GM20000 (cell line): ENCODE results near the gene EVL.

Experiments used
- DNase-seq: peaks from one replicate; pipeline ENCODE4 v3.0.0; 2012; ENCODE audit warnings: low spot score
- TF ChIP-seq, protein P1 (sequence below): IDR thresholded peaks from 2 replicates; pipeline ENCODE4 v1.5.1; 2012; ENCODE audit warnings: mild to moderate bottlenecking, control low read depth; ENCODE audit errors: extremely low read depth, missing control alignments

Gene EVL

GRCh38 chr14:100033347-100034075, 31.7 kb upstream of the EVL start:
- TF ChIP-seq, protein P1, sequence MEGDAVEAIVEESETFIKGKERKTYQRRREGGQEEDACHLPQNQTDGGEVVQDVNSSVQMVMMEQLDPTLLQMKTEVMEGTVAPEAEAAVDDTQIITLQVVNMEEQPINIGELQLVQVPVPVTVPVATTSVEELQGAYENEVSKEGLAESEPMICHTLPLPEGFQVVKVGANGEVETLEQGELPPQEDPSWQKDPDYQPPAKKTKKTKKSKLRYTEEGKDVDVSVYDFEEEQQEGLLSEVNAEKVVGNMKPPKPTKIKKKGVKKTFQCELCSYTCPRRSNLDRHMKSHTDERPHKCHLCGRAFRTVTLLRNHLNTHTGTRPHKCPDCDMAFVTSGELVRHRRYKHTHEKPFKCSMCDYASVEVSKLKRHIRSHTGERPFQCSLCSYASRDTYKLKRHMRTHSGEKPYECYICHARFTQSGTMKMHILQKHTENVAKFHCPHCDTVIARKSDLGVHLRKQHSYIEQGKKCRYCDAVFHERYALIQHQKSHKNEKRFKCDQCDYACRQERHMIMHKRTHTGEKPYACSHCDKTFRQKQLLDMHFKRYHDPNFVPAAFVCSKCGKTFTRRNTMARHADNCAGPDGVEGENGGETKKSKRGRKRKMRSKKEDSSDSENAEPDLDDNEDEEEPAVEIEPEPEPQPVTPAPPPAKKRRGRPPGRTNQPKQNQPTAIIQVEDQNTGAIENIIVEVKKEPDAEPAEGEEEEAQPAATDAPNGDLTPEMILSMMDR, result no peak
- DNase-seq, result no peak

DNA sequence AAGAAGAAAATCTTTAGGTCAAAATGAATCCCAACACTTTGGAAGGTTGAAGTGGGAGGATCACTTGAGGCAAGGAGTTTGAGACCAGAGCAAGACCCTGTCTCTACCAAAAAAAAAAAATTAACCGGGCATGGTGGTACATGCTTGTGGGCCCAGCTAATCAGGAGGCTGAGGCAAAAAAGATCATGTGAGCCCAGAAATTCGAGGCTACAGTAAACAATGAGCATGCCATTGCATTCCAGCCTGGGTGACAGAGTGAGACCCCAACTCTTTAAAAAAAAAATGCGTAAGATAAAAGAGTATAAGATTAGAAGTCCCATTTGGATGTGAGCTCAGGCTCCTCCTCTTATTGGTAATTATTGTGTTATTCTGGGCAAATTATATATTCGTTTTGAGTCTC, 30.8 kb upstream of the EVL start:
- TF ChIP-seq, protein P1, result no peak
- DNase-seq, result no peak

GRCh38 chr14:100034961-100035500, 30.2 kb upstream of the EVL start:
- DNase-seq, result no peak
- TF ChIP-seq, protein P1, result no peak

GRCh38 chr14:100035700-100036099, 29.5 kb upstream of the EVL start:
- TF ChIP-seq, protein P1, result no peak
- DNase-seq, result no peak

DNA sequence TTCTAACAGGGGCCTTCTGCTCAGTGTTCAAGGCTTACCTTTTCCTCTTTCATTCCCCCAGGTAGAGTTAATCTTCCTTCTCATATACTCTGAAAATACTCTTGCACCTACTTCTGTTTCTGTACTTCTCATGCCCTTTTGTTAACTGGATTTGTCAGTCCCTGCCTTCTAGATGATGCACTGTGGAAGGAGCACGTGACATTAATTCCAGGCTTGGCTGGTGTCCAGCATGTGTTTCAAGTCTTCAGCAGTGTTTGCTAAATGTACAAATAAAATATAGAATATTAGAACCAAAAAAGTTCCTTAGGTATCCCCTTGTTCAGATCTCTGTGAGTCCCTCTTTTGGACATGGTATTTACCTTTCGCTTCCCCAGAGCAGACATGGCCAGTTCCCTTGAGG, 27.9 kb upstream of the EVL start:
- DNase-seq, result no peak
- TF ChIP-seq, protein P1, result no peak

GRCh38 chr14:100038065-100038464, 27.2 kb upstream of the EVL start:
- TF ChIP-seq, protein P1, result no peak
- DNase-seq, result no peak

DNA sequence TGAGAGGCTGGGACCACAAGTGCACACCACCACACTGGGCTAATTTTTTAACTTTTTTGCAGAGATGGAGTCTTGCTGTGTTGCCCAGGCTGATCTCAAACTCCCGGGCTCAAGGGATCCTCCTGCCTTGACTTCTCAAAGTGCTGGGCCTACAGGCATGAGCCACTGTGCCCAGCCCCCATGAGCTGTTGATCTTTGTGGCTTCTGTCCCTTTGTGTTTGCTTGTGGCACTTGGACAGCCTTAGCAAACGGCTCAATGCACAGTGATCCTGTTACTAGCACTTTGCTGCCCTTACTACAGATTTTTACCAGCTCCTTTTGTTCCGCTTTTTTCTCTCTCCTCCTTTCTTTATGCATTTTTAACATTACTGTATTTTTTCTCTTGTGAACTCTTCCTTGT, 25.3 kb upstream of the EVL start:
- DNase-seq, result no peak
- TF ChIP-seq, protein P1, result no peak
